Effector memory CD4-positive, alpha-beta T cell (primary cell): ENCODE data around the gene KCNE1.
"Not testable (repeated sequence)": the region's sequence is repeated elsewhere in the genome, so short reads cannot be mapped to it uniquely, and the experiment has no call there.

Experiments used
- DNase-seq, 3 donors: peaks; one replicate each; pipeline ENCODE4 v3.0.0-alpha.2; 2020
- H3K27ac ChIP-seq: 2 replicates; pipeline ENCODE4 v1.7.0; 2013; ENCODE audit warnings: mild to moderate bottlenecking, low read length, moderate library complexity; ENCODE audit not compliant: insufficient read depth, poor library complexity, severe bottlenecking
- H3K27me3 ChIP-seq: replicated peaks from 2 replicates; pipeline ENCODE4 v1.7.0; 2013; ENCODE audit warnings: mild to moderate bottlenecking, low read length; ENCODE audit not compliant: insufficient read depth, control insufficient read depth, poor library complexity, severe bottlenecking
- H3K36me3 ChIP-seq: 2 replicates; pipeline ENCODE4 v1.7.0; 2013; ENCODE audit warnings: mild to moderate bottlenecking, low read length, moderate library complexity; ENCODE audit not compliant: control insufficient read depth, insufficient read depth
- H3K4me1 ChIP-seq: 2 replicates; pipeline ENCODE4 v1.7.0; 2013; ENCODE audit warnings: low read length, mild to moderate bottlenecking; ENCODE audit not compliant: control insufficient read depth, insufficient read depth, poor library complexity, severe bottlenecking
- H3K4me3 ChIP-seq: 2 replicates; pipeline ENCODE4 v1.7.0; 2013; ENCODE audit warnings: low read length, low read depth, mild to moderate bottlenecking; ENCODE audit not compliant: insufficient read depth, poor library complexity, severe bottlenecking
- H3K9me3 ChIP-seq: 2 replicates; pipeline ENCODE4 v1.7.0; 2013; ENCODE audit warnings: mild to moderate bottlenecking, low read length, moderate library complexity; ENCODE audit not compliant: control insufficient read depth

Gene KCNE1

GRCh38 chr21:34404742-34405141 is 107.3 kb downstream of the KCNE1 start:
- H3K27me3 ChIP-seq, DNase-seq, H3K4me1 ChIP-seq, H3K9me3 ChIP-seq, H3K4me3 ChIP-seq, H3K27ac ChIP-seq, H3K36me3 ChIP-seq: not testable (repeated sequence)

DNA sequence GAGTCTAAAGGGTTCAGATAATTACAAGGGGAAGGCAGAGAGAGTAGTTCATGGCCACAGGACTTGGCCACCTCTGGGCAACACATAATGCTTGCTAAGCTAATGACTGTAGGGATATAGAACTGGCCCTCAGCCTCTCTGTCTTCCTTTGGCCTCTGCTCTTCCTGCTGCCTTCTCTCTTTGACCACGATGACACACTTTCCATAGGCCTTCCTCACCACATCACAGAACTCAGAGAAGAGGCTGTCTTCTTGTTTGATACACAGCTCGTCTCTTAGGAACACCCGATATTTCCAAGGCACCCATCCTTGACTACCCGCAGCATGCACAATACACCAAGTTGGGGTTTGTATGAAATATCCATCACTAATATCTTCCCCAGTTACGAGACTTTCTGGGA is 111.5 kb downstream of the KCNE1 start:
- H3K27me3 ChIP-seq, H3K36me3 ChIP-seq, DNase-seq, H3K27ac ChIP-seq, H3K4me1 ChIP-seq, H3K4me3 ChIP-seq, H3K9me3 ChIP-seq: not testable (repeated sequence)
